GM12878 (cell line): ENCODE results near the gene ARL6IP1. TPM values are rescaled to one million over a fixed set of nuclear protein-coding genes. Genes with fewer than 3 reads are reported as not detected.

Experiments used
- ATAC-seq: fragments of 200-7000 bp; cut with Tn5 transposase; 3 replicates; pipeline ENCODE4 v1.9.1; 2020; ENCODE audit warnings: mild to moderate bottlenecking, moderate library complexity
- BruUV-seq: library from RNA; stranded (reverse); fragments of 400-500 nt; replicated peaks from 2 replicates; lab custom pipeline; 2021; lab: Mats Ljungman, UMichigan
- CTCF ChIA-PET: fragments of 300-600 bp; sonication (Branson Sonifier 250); formaldehyde crosslinking; extraction: SDS; loops from one replicate; lab custom pipeline; 2021; ENCODE audit warnings: inconsistent platforms; lab: Yijun Ruan, JAX
- POLR2A ChIA-PET: fragments of 350-600 bp; formaldehyde crosslinking; extraction: SDS; loops from one replicate; lab custom pipeline; 2021; ENCODE audit warnings: inconsistent platforms; lab: Charles Lee
- RAD21 ChIA-PET: fragments of 300-600 bp; sonication (Branson Sonifier 250); formaldehyde crosslinking; loops from one replicate; lab custom pipeline; 2023; ENCODE audit warnings: antibody characterized with exemption; ENCODE audit not compliant: unreplicated experiment; lab: Charles Lee
- SMC1A ChIA-PET: fragments of 300-600 bp; sonication (Branson Sonifier 250); formaldehyde crosslinking; loops from one replicate; lab custom pipeline; 2023; ENCODE audit not compliant: unreplicated experiment, uncharacterized antibody; lab: Charles Lee
- DNase-seq: peaks from one replicate; pipeline ENCODE4 v3.0.0-alpha.2; 2011; ENCODE audit warnings: low read depth, low spot score
- FAIRE-seq: peaks from 3 replicates; lab custom pipeline; 2011; peaks lifted over from hg19 to GRCh38; lab: Jason Lieb, UNC
- H2AFZ ChIP-seq: 2 replicates; pipeline ENCODE4 v1.6.0; 2011; ENCODE audit warnings: low read depth, low read length, control low read depth; ENCODE audit not compliant: control insufficient read depth
- H3K27ac ChIP-seq: 2 replicates; pipeline ENCODE4 v1.5.1; 2011; ENCODE audit warnings: control low read depth; ENCODE audit not compliant: control insufficient read depth, insufficient read depth
- H3K27me3 ChIP-seq, 2 experiments: replicated peaks in 1 of 2; 2 replicates each; pipeline versions ENCODE4 v1.6.0 to v1.6.1; 2011; ENCODE audit warnings: low read length in 1 of 2; ENCODE audit not compliant: control insufficient read depth in 2 of 2, insufficient read depth in 2 of 2
- H3K36me3 ChIP-seq, 2 experiments: 2 replicates each; pipeline ENCODE4 v1.5.1; 2011; ENCODE audit warnings: low read length in 1 of 2; ENCODE audit not compliant: control insufficient read depth in 2 of 2, insufficient read depth in 2 of 2
- H3K4me1 ChIP-seq: 2 replicates; pipeline ENCODE4 v1.6.1; 2011; ENCODE audit warnings: mild to moderate bottlenecking, low read length, moderate library complexity, mixed read lengths; ENCODE audit not compliant: control insufficient read depth, insufficient read depth
- H3K4me2 ChIP-seq: 2 replicates; pipeline ENCODE4 v1.6.0; 2011; ENCODE audit warnings: control low read depth; ENCODE audit not compliant: control insufficient read depth, insufficient read depth
- H3K4me3 ChIP-seq: fragments of 200-600 bp; sonication (generic); 2 replicates; pipeline ENCODE4 v1.5.1; 2016
- H3K79me2 ChIP-seq: 2 replicates; pipeline ENCODE4 v1.6.0; 2011; ENCODE audit warnings: low read length; ENCODE audit not compliant: control insufficient read depth, insufficient read depth
- H3K9ac ChIP-seq: 2 replicates; pipeline ENCODE4 v1.8.0; 2011; ENCODE audit warnings: low read length, control low read depth, mixed read lengths; ENCODE audit not compliant: control insufficient read depth, insufficient read depth
- H3K9me3 ChIP-seq: replicated peaks from 3 replicates; pipeline ENCODE4 v1.5.1; 2011; ENCODE audit warnings: mild to moderate bottlenecking, low read length; ENCODE audit not compliant: control insufficient read depth, insufficient read depth
- H4K20me1 ChIP-seq: 2 replicates; pipeline ENCODE4 v1.6.0; 2011; ENCODE audit not compliant: control insufficient read depth, insufficient read depth
- CREM ChIP-seq: IDR thresholded peaks from 2 replicates; pipeline ENCODE4 v1.6.1; 2014; ENCODE audit warnings: antibody characterized with exemption, low read depth
- FOS ChIP-seq: IDR thresholded peaks from 3 replicates; pipeline ENCODE4 v1.6.1; 2011; ENCODE audit warnings: borderline replicate concordance; ENCODE audit not compliant: insufficient read length; ENCODE audit errors: extremely low read depth
- IKZF1 ChIP-seq: fragments of 450-650 bp; conservative IDR thresholded peaks from 2 replicates; pipeline ENCODE4 v1.6.1; 2017; ENCODE audit warnings: antibody characterized with exemption, mild to moderate bottlenecking
- NRF1 ChIP-seq: conservative IDR thresholded peaks from 2 replicates; pipeline ENCODE4 v1.6.1; 2011; ENCODE audit warnings: mild to moderate bottlenecking, low read depth, low read length, improper control_type of control experiment
- POLR2A ChIP-seq: IDR thresholded peaks from 2 replicates; pipeline ENCODE4 v1.6.1; 2011; ENCODE audit warnings: low read depth, mild to moderate bottlenecking, low read length
- RELB ChIP-seq: fragments of 450-650 bp; IDR thresholded peaks from 2 replicates; pipeline ENCODE4 v1.6.1; 2017; ENCODE audit warnings: low read depth, mild to moderate bottlenecking, moderate library complexity
- SMARCA5 ChIP-seq: fragments of 450-650 bp; IDR thresholded peaks from 2 replicates; pipeline ENCODE4 v1.6.1; 2017; ENCODE audit warnings: mild to moderate bottlenecking
- TAF1 ChIP-seq: IDR thresholded peaks from 2 replicates; pipeline ENCODE4 v1.6.1; 2011; ENCODE audit warnings: mild to moderate bottlenecking, low read depth, low read length, borderline replicate concordance
- YY1 ChIP-seq: IDR thresholded peaks from 2 replicates; pipeline ENCODE4 v1.6.1; 2011; ENCODE audit warnings: low read depth, mild to moderate bottlenecking, low read length
- ZNF592 ChIP-seq: fragments of 450-650 bp; IDR thresholded peaks from 2 replicates; pipeline ENCODE4 v1.6.1; 2017; ENCODE audit warnings: mild to moderate bottlenecking, moderate library complexity
- WGBS: methylation state at CpG from one replicate; pipeline ENCODE4 v1.1.6; 2016; ENCODE audit warnings: low lambda C conversion rate; ENCODE audit not compliant: insufficient replicate concordance, insufficient coverage; ENCODE audit errors: missing lambda C conversion rate; 5-methylcytosine and 5-hydroxymethylcytosine counted together
- in situ Hi-C: fragments of 300-500 bp; cut with MboI; formaldehyde crosslinking; loops from 9 replicates; pipeline ENCODE4 v1.14.3; 2018; ENCODE audit warnings: mixed read lengths
- intact Hi-C: fragments of 100-400 bp; cut with micrococcal nuclease; formaldehyde crosslinking; loops from one replicate; pipeline ENCODE4 v1.14.2; 2022; ENCODE audit not compliant: unreplicated experiment
- polyA plus RNA-seq, 11 experiments: library from polyadenylated mRNA; depleted of rRNA in 4 of 11; unstranded in 6 of 11; stranded (reverse) in 5 of 11; fragments of >200 nt; fragmentation: Nextera tagmentation in 4 of 11; fragmentation: Illumina TruSeq in 1 of 11; extraction: Ambion mirVana in 4 of 11; extraction: Trizol in 1 of 11; gene quantifications; 1 replicate in 1 of 11; 2 replicates in 10 of 11; pipeline versions ENCODE4 v1.2.1 to v1.2.3, GENCODE V29; 2011 to 2016; ENCODE audit warnings: inconsistent platforms in 2 of 11, missing spikeins in 2 of 11, low read depth in 1 of 11
- total RNA-seq, 4 experiments: library from RNA; depleted of rRNA in 3 of 4; stranded (reverse); fragments of >200 nt in 3 of 4; fragmentation: Illumina TruSeq in 1 of 4; extraction: Trizol in 1 of 4; gene quantifications; 2 replicates each; pipeline versions ENCODE4 v1.2.1 to v1.2.3, GENCODE V29; 2013 to 2021

Gene ARL6IP1
- total and polyA plus RNA-seq, 10 of the 15 experiments (the other 5 are each of a cell fraction or from before 2014, with no cell fraction given) = 99.3 to 334 (median 197) TPM

GRCh38 chr16:18829251-18829650 is 27.9 kb upstream of the ARL6IP1 start:
- no TSS peak for BruUV-seq
- CTCF ChIA-PET = interaction anchor here (0.6 to 2.0 kb wide), 4 partner anchors 25 to 140 kb away, joined by 3 to 6 read pairs (median 3); no protein-coding TSS in a partner anchor
- FAIRE-seq = no peak
- in situ Hi-C loops = no loop called here
- SMC1A ChIA-PET = interaction anchor here (1.7 kb wide), 1 partner anchor 9 kb away, joined by 7 read pairs; no protein-coding TSS in a partner anchor
- intact Hi-C loops = no loop called here
- Histone ChIP-seq H3K27me3 (no peaks in the 10 kb centered on the region), H3K4me3 (no peak overlapping the region), H3K27ac (no peak overlapping the region), H3K4me1 (no peaks in the 10 kb centered on the region), H4K20me1 (no peaks in the 10 kb centered on the region), H3K4me2 (no peak overlapping the region), H3K79me2 (no peaks in the 10 kb centered on the region), H3K9me3 (no peaks in the 10 kb centered on the region), H2AFZ (no peak overlapping the region), H3K9ac (no peak overlapping the region), H3K36me3 (peaks cover 9 to 21% of the 10 kb centered on the region in 2 experiments)
- ATAC-seq = no peak
- POLR2A ChIA-PET = interaction anchor here (1.0 kb wide), 1 partner anchor 10 kb away, joined by 3 read pairs; no protein-coding TSS in a partner anchor
- RAD21 ChIA-PET = no interaction called here
- TF ChIP-seq RELB (no peak), NRF1 (no peak), ZNF592 (no peak), IKZF1 (no peak), FOS (no peak), YY1 (no peak), POLR2A (no peak), SMARCA5 (no peak), CREM (no peak), TAF1 (no peak)
- no peak for DNase-seq
- 97% methylated on average over 6 of the region's 6 CpGs for WGBS
